Cardiac fibroblast (primary cell): ENCODE results near the gene NMRAL1.

Experiments
- DNase-seq, 2 donors: peaks; one replicate each; pipeline versions ENCODE4 v3.0.0 to v3.0.0-alpha.2; 2010; ENCODE audit warnings: low read depth in 2 of 2
- H3K4me3 ChIP-seq, 2 donors: replicated peaks in 1 of 2; 1 replicate in 1 of 2; 2 replicates in 1 of 2; pipeline ENCODE4 v1.5.1; 2011; ENCODE audit warnings: low read depth in 2 of 2, low read length in 2 of 2, mild to moderate bottlenecking in 2 of 2, moderate library complexity in 1 of 2
- CTCF ChIP-seq: IDR thresholded peaks from one replicate; pipeline ENCODE4 v1.5.1; 2011; ENCODE audit warnings: low read depth, mild to moderate bottlenecking, low read length, inconsistent platforms

Gene NMRAL1

GRCh38 chr16:4505356-4506147 is 31.1 kb upstream of the NMRAL1 start:
- no peak for DNase-seq
- no peak overlapping the region for H3K4me3 ChIP-seq
- no peak for TF ChIP-seq CTCF

GRCh38 chr16:4501071-4501478 is 26.6 kb upstream of the NMRAL1 start:
- TF ChIP-seq CTCF, result no peak
- DNase-seq, result peak; percentile 34 to 69
- no peak overlapping the region for H3K4me3 ChIP-seq

GRCh38 chr16:4500272-4500671 is 25.8 kb upstream of the NMRAL1 start:
- DNase-seq, result peak; percentile 80 to 87
- no peak overlapping the region for H3K4me3 ChIP-seq
- TF ChIP-seq CTCF, result no peak

- H3K4me3 ChIP-seq, result no peak overlapping the region
- no peak for TF ChIP-seq CTCF
- no peak for DNase-seq
Measured at GRCh38 chr16:4499196-4499555, 24.8 kb upstream of the NMRAL1 start.

- no peak for TF ChIP-seq CTCF
- no peak overlapping the region for H3K4me3 ChIP-seq
- no peak for DNase-seq
Measured at GRCh38 chr16:4498546-4499195, 24.2 kb upstream of the NMRAL1 start.

GRCh38 chr16:4496305-4496704 is 21.9 kb upstream of the NMRAL1 start:
- no peak overlapping the region for H3K4me3 ChIP-seq
- TF ChIP-seq CTCF, result no peak
- DNase-seq, result peak in 1 of 2 donors; percentile 59
